DMS53 treated with DMSO at 0.1 percent for 48 hours (cell line): ENCODE measurements around the gene PRPS1.
A peak's percentile ranks its signal among the peaks of the same experiment; 100 is the strongest.
"Not testable (repeated sequence)": the region's sequence is repeated elsewhere in the genome, so short reads cannot be mapped to it uniquely, and the experiment has no call there.

Experiments
- DNase-seq: peaks from one replicate; lab custom pipeline; 2025; ENCODE audit not compliant: unreplicated experiment; lab: John Stamatoyannopoulos, UW

PRPS1 gene

DNA sequence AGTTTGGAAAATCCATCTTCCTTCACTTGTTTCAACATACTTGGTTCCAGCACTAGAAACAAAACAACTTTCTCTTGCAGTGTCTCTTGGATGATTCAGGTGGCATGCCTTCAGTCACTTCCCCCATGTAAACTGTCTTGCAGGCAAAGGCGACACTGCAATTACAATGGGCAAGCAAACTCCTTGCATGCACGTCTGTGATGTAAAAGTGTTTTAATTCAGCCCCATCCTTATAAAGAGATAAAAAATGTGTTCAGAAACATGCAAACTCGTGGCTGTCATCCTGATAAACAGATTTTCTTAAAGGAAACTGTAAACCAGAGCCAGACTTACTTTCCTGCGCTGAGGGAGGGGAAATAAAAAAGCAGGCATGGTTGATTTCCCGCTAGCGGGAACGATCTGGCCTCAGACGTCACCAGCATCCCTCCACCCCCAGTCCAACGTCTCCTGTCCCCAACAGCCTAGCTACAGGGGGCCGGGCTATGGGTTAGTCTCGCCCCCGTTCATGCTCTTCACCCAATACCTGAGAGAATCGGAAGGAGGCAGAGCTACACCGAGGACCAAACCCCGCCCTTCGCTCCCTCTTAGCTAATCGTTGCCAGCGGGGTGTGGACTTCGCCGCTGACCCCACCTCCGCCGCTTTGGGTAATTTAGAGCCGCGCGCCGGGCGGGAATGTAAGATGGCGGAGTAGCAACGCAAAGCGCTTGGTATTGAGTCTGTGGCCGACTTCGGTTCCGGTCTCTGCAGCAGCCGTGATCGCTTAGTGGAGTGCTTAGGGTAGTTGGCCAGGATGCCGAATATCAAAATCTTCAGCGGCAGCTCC is at the start of gene PRPS1:
PRPS1 (plus strand) TSS at position 673 of the 824 bp plus-strand sequence; CDS start at position 792, 119 bp downstream.
- DNase-seq: peak; percentile 95

GRCh38 chrX:107579956-107580355 is 48.4 kb upstream of the PRPS1 start:
- DNase-seq: no peak

DNA sequence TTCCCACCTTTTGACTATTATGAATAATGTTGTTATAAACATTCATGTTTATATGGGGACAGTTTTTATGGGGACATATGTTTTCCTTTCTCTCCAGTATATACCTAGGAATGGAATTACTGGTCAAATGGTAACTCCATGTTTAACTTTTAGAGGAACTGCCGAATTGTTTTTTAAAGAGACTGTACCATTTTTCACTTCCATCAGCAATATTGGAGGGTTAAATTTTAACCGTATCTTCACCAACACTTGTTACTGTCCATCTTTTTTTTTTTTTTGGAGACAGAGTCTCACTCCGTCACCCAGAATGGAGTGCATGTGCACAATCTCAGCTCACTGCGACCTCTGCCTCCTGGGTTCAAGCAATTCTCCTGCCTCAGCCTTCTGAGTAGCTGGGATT is 46.4 kb upstream of the PRPS1 start:
- no peak for DNase-seq

DNA sequence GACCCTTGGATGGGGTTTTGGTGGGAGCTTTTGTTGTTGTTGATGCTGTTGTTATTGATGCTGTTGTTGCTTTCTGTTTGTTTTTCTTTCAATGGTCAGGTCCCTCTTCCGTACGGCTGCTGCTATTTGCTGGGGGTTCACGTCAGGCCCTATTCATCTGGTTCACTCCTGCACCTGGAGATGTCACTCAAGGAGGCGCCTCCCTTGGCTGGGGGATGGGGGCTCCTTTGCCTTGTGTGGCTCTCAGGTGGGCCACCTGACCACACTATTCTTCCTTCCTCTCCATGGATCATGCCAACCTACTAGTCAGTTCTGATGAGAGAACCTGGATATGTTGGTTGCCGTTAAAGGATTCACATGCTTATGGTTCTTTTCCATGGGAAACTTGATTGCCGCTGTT is 39.1 kb upstream of the PRPS1 start:
- DNase-seq: no peak

GRCh38 chrX:107596651-107597050 is 31.7 kb upstream of the PRPS1 start:
- DNase-seq: no peak

- DNase-seq: no peak
Observed at GRCh38 chrX:107597264-107597663, 31.0 kb upstream of the PRPS1 start.

GRCh38 chrX:107597791-107598190 is 30.5 kb upstream of the PRPS1 start:
- DNase-seq: no peak

DNA sequence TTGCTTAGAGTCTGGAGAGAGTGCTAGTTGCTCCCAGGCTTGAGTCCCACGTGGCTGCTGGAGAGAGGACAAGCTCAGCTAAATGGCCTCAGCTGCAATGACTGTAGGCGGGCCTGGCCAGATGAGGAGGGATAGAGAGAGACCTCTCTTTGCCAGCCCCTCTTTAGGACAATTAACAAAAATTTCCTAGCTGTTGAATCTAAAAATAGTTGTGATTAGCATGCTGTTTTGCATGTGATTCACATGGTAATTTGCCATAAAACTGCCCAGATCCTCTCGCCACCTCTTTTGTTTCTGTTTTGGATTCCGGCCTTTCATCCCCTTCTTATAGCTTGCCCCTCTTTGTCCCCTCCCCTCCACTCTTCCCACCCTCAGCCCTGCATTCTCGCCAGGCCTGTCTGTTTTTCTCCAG is 28.9 kb upstream of the PRPS1 start:
- no peak for DNase-seq

- DNase-seq: no peak
Observed at GRCh38 chrX:107600366-107600765, 27.9 kb upstream of the PRPS1 start.

- DNase-seq: no peak
Observed at GRCh38 chrX:107601326-107601725, 27.0 kb upstream of the PRPS1 start.

- no peak for DNase-seq
Observed at GRCh38 chrX:107601759-107602158, 26.6 kb upstream of the PRPS1 start.

DNA sequence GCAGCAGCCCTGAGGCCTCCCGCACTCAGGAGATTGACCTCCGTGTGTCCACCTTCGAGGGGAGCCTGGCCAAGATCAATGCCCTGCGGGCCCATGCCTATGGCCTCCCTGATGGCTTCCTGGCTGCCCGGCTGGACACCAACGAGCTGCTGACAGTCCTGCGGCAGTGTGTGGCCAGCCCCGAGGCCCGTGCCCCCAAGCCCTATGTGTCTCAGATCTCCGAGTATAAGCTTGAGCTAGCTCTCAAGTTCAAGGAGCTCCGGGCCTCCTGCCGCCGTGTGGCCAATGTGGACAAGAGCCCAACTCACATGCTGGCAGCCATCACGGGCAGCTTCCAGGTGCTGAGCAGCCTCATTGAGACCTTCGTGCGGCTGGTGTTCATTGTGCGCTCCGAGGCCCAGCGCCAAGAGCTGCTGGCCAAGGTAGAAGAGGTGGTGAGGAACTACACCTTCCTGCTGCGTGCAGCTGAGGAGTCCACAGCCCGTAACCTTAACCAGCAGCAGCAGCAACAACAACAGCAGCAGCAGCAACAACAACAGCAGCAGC is 25.5 kb upstream of the PRPS1 start:
- no peak for DNase-seq

GRCh38 chrX:107603429-107604159 is 24.7 kb upstream of the PRPS1 start:
- DNase-seq: no peak

DNA sequence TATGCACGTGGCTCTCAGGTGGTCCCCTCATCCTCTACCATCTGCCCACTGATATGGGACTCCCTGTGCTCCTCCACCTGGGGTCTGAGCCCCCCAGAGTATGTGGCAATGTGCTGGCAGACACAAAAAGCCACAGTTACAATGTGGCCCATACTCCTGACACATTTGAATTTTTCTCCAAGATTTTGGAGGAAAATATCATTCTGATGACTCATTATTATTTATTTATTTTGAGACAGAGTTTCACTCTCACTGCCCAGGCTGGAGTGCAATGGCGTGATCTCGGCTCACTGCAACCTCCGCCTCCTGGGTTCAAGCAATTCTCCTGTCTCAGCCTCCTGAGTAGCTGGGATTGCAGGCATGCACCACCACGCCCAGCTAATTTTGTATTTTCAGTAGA is 19.2 kb upstream of the PRPS1 start:
- not testable (repeated sequence) for DNase-seq

DNA sequence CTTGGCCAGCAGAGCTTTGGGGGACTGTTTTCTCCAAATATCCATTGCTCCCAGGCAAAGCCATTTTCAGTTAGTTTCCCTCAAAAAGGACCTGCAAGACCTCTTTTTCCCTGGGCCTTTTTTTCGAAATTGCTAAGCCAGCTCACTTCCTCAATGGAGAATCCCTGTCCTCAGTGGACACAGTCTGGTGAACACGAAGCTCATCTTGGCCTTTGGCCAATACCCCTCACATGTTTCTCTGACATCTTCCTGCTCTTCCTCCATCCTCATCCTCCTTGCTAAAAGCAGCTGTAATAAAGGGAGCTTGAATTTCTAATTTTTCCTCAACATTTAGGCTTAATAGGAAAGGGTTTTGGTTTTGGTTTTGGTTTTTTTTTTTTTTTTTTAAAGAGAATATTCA is 17.6 kb upstream of the PRPS1 start:
- DNase-seq: no peak

DNA sequence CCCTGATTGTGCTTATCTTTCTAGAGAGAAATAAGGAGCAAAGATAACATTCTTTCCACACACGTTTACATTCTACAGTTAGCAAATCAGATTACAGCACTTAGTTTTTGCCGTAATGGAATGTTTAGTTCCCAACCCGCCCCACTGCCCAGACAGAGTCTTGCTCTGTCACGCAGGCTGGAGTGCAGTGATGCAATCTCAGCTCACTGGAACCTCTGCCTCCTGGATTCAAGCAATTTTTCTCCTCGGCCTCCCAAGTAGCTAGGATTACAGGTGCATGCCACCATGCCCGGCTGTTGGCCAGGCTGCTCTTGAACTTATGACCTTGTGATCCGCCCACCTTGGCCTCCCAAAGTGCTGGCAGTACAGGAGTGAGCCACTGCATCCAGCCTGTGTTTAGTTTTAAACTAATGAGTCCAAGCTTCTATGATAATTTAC is 8.4 kb upstream of the PRPS1 start:
- DNase-seq: no peak

DNA sequence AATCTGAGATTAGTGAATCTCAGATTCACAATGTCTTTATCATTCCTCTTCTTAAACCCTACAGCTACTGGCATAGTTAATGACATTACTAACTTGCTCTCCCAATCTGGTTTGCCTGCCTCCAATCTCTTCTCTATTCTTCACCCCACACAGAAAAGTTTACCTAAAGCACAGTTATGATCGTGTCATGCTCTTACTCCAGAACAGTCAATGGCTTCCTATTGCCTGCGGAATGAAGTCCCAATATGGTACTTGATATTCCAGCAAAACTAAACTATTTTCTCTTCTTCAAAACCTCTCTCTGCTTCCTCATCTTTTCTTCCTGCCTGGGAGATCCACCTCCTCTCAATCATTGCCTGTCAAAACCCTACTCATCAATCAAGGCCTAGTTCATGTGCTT is 3.4 kb upstream of the PRPS1 start:
- no peak for DNase-seq

GRCh38 chrX:107625739-107626138 is 2.6 kb upstream of the PRPS1 start:
- DNase-seq: no peak

DNA sequence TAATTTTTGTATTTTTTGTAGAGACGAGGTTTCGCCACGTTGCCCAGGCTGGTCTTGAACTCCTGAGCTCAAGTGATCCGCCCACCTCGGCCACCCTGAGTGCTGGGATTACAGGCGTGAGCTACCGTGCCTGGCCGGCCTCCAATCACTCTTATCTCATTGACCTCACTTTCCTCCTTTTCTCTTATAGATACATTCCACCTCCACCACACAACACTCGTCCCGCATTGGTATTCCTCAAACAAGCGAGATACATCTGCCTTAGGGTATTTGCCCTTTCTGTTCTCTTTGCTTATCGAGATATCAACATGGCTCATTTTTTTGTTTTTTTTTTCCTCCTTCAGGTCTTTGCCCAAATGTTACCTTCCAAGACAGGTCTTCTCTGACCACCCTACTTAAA is 1.8 kb upstream of the PRPS1 start:
- no peak for DNase-seq

DNA sequence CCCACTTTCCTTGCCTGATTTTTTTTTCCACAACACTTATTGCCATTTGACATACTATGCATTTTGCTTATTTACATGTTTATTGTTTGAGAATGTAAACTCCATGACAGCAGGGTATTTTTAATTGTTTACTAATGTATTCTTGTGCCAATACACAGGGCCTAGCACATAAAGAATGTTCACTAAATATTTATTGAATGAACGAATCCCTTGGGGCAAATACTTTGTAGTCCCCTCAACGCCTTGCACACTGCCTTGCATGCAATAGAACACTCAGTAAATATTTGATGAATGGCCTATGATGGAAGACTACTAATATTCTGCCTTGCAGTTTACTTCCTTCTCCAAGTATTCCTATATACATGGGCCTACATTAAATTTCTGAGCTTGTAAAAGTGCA is 1.4 kb upstream of the PRPS1 start:
- DNase-seq: no peak

- no peak for DNase-seq
Observed at GRCh38 chrX:107628662-107629539, 591 bp downstream of the PRPS1 start.
